Stomach (tissue), 9 donors: ENCODE measurements around the gene PTPRF. TPM values are rescaled to one million over a fixed set of nuclear protein-coding genes. Genes with fewer than 3 reads are reported as not detected.

Experiments
- DNase-seq, 2 donors: peaks; one replicate each; pipeline versions ENCODE4 v3.0.0 to v3.0.0-alpha.2; 2013 to 2019
- H3K27ac ChIP-seq, 5 donors: fragments of 200-600 bp in 4 of 5; sonication (generic) in 4 of 5; one replicate each; pipeline ENCODE4 v1.5.1; 2013 to 2019; ENCODE audit warnings: mild to moderate bottlenecking in 1 of 5, moderate library complexity in 1 of 5
- H3K27me3 ChIP-seq, 3 donors: fragments of 200-600 bp; sonication (generic); one replicate each; pipeline ENCODE4 v1.5.1; 2017 to 2019; ENCODE audit warnings: mixed run types in 1 of 3
- H3K36me3 ChIP-seq, 4 donors: fragments of 200-600 bp; sonication (generic); 1 replicate in 3 of 4; 2 replicates in 1 of 4; pipeline ENCODE4 v1.5.1; 2016 to 2019
- H3K4me1 ChIP-seq, 4 donors: fragments of 200-600 bp; sonication (generic); one replicate each; pipeline ENCODE4 v1.5.1; 2016 to 2019
- H3K4me3 ChIP-seq, 4 donors: fragments of 200-600 bp; sonication (generic) in 3 of 4; one replicate each; pipeline ENCODE4 v1.5.1; 2016 to 2019; ENCODE audit warnings: mild to moderate bottlenecking in 1 of 4
- H3K9me3 ChIP-seq, 4 donors: fragments of 200-600 bp; sonication (generic); one replicate each; pipeline ENCODE4 v1.5.1; 2016 to 2019
- CTCF ChIP-seq, 7 experiments: fragments of 450-650 bp in 4 of 7; fragments of 200-600 bp in 3 of 7; sonication (generic) in 3 of 7; IDR thresholded peaks; one replicate each; pipeline ENCODE4 v1.5.1; 2016 to 2019; ENCODE audit warnings: antibody characterized with exemption in 7 of 7, control low read depth in 2 of 7, mild to moderate bottlenecking in 1 of 7
- EP300 ChIP-seq: sonication (generic); formaldehyde crosslinking; IDR thresholded peaks from one replicate; pipeline ENCODE4 v1.6.1; 2017; ENCODE audit warnings: antibody characterized with exemption
- POLR2A ChIP-seq, 4 donors: fragments of 450-650 bp; IDR thresholded peaks; one replicate each; pipeline ENCODE4 v1.6.1; 2016; ENCODE audit warnings: antibody characterized with exemption in 4 of 4, control low read depth in 2 of 4, mild to moderate bottlenecking in 1 of 4, moderate library complexity in 1 of 4
- POLR2AphosphoS5 ChIP-seq, 3 donors: sonication (generic); formaldehyde crosslinking; IDR thresholded peaks; one replicate each; pipeline ENCODE4 v1.6.1; 2016; ENCODE audit warnings: antibody characterized with exemption in 3 of 3
- WGBS, 5 donors: extraction: QIAGEN DNeasy Blood & Tissue Kit in 3 of 5; methylation state at CpG; one replicate each; pipeline versions ENCODE4 v1.1.5 to v1.1.7; 2013 to 2018; 5-methylcytosine and 5-hydroxymethylcytosine counted together
- intact Hi-C: fragments of 100-400 bp; cut with DNase I; formaldehyde crosslinking; loops from one replicate; pipeline ENCODE4 v1.15.1; 2023; ENCODE audit warnings: low total_unique reads
- polyA plus RNA-seq, 3 donors: library from polyadenylated mRNA; stranded (reverse); fragments of 200-250 nt; gene quantifications; one replicate each; pipeline ENCODE4 v1.2.3, GENCODE V29; 2013
- total RNA-seq, 5 donors: library from RNA; depleted of rRNA; stranded (reverse); fragments of >200 nt; gene quantifications; one replicate each; pipeline versions ENCODE4 v1.1.0 to v1.2.3, GENCODE V29; 2014 to 2016
- donor health status: healthy with polysubstance abuse.
- donor health status: Bipolar disorder and iron deficiency.
- donor health status: healthy.

The PTPRF gene
- total and polyA plus RNA-seq, 8 donors = 11.3 to 282 (median 82.0) TPM

GRCh38 chr1:43552813-43553212 lies 22.1 kb downstream of the PTPRF start:
- DNase-seq = peak; percentile 51 to 77
- intact Hi-C loops = no loop called here
- H3K36me3 ChIP-seq = peaks cover 0 to 27% (median 24%) of the 10 kb centered on the region in 4 donors
- peaks cover 62 to 82% (median 69%) of the 10 kb centered on the region in 4 donors for H3K4me1 ChIP-seq
- no peaks in the 10 kb centered on the region for H3K9me3 ChIP-seq
- WGBS, 5 donors = 16 to 37% (median 29%) methylated on average over 6 of the region's 6 CpGs
- no peak overlapping the region for H3K4me3 ChIP-seq
- peak overlapping the region; percentile 41 to 92 (median 87) for H3K27ac ChIP-seq
- H3K27me3 ChIP-seq = no peaks in the 10 kb centered on the region
- no peak for TF ChIP-seq POLR2A (IDR thresholded peaks at IDR 0.05)
- no peak for TF ChIP-seq EP300
- TF ChIP-seq CTCF (IDR thresholded peaks at IDR 0.05) = no peak
- no peak for TF ChIP-seq POLR2AphosphoS5 (IDR thresholded peaks at IDR 0.05)

- Histone ChIP-seq H3K4me1 (peaks cover 56 to 82% (median 68%) of the 10 kb centered on the region in 4 donors), H3K27ac (peak overlapping the region in 2 of 5 donors; percentile 34 to 92), H3K27me3 (no peaks in the 10 kb centered on the region), H3K36me3 (peaks cover 0 to 27% (median 24%) of the 10 kb centered on the region in 4 donors), H3K4me3 (no peak overlapping the region), H3K9me3 (no peaks in the 10 kb centered on the region)
- intact Hi-C loops = no loop called here
- TF ChIP-seq POLR2AphosphoS5 (IDR thresholded peaks at IDR 0.05) (no peak), EP300 (no peak), CTCF (IDR thresholded peaks at IDR 0.05) (peak in 3 of 7 experiments; percentile 6 to 17 (median 14)), POLR2A (IDR thresholded peaks at IDR 0.05) (no peak)
- WGBS, 5 donors = 57 to 69% (median 65%) methylated on average over 6 of the region's 6 CpGs
- DNase-seq = peak in 1 of 2 donors; percentile 71
These were observed 23.8 kb downstream of the PTPRF start for GRCh38 chr1:43554444-43554992.

GRCh38 chr1:43556782-43557181 lies 26.1 kb downstream of the PTPRF start:
- 62 to 67% (median 66%) methylated on average over 6 of the region's 6 CpGs for WGBS, 5 donors
- Histone ChIP-seq H3K27ac (peak overlapping the region; percentile 53 to 77 (median 69)), H3K36me3 (peaks cover 0 to 29% (median 28%) of the 10 kb centered on the region in 4 donors), H3K27me3 (no peaks in the 10 kb centered on the region), H3K4me3 (no peak overlapping the region), H3K9me3 (no peaks in the 10 kb centered on the region), H3K4me1 (peaks cover 35 to 70% (median 48%) of the 10 kb centered on the region in 4 donors)
- intact Hi-C loops = no loop called here
- DNase-seq = no peak
- TF ChIP-seq POLR2A (IDR thresholded peaks at IDR 0.05) (no peak), CTCF (IDR thresholded peaks at IDR 0.05) (no peak), POLR2AphosphoS5 (IDR thresholded peaks at IDR 0.05) (no peak), EP300 (no peak)

GRCh38 chr1:43557744-43558245 lies 27.1 kb downstream of the PTPRF start:
- H3K27ac ChIP-seq = peak overlapping the region; percentile 59 to 77 (median 72)
- H3K9me3 ChIP-seq = no peaks in the 10 kb centered on the region
- H3K27me3 ChIP-seq = no peaks in the 10 kb centered on the region
- peak; percentile 71 to 92 for DNase-seq
- H3K4me3 ChIP-seq = no peak overlapping the region
- peaks cover 28 to 59% (median 38%) of the 10 kb centered on the region in 4 donors for H3K4me1 ChIP-seq
- peaks cover 0 to 35% (median 29%) of the 10 kb centered on the region in 4 donors for H3K36me3 ChIP-seq
- TF ChIP-seq POLR2AphosphoS5 (IDR thresholded peaks at IDR 0.05) (peak in 2 of 3 donors; percentile 33 to 34), POLR2A (IDR thresholded peaks at IDR 0.05) (no peak), CTCF (IDR thresholded peaks at IDR 0.05) (no peak), EP300 (no peak)
- 20 to 43% (median 27%) methylated on average over 7 to 9 of the region's 9 CpGs for WGBS, 5 donors
- intact Hi-C loops = no loop called here
